Forelimb muscle (tissue), 1 donor: ENCODE measurements around the gene DELE1. TPM values are rescaled to one million over a fixed set of nuclear protein-coding genes. Genes with fewer than 3 reads are reported as not detected.

Experiments used
- polyA plus RNA-seq: library from polyadenylated mRNA; unstranded; fragments of 120-200 nt; gene quantifications from one replicate; pipeline ENCODE4 v1.2.1, GENCODE V29; 2013; ENCODE audit not compliant: insufficient read length

DELE1 gene
- polyA plus RNA-seq, 1 donor, result 97.7 TPM

Other genes starting within 250 kb of the DELE1 start
- gene ARAP3, start 241.6 kb upstream of the DELE1 start, polyA plus RNA-seq, result 13.0 TPM
- gene PCDH1, start 45.5 kb upstream of the DELE1 start, polyA plus RNA-seq, result 13.6 TPM
- gene PCDH12, start 34.3 kb downstream of the DELE1 start, polyA plus RNA-seq, result 14.0 TPM
- gene RNF14, start 45.2 kb downstream of the DELE1 start, polyA plus RNA-seq, result 44.8 TPM
- 18.8 TPM for gene GNPDA1, start 89.2 kb downstream of the DELE1 start, polyA plus RNA-seq
- gene NDFIP1, start 184.9 kb downstream of the DELE1 start, polyA plus RNA-seq, result 54.7 TPM